Measurements from ENCODE around the gene GMPPB. TPM values are rescaled to one million over a fixed set of nuclear protein-coding genes. Genes with fewer than 3 reads are reported as not detected.

Gene GMPPB
- total and polyA plus RNA-seq, 9 of the 15 experiments (the other 6 are each of a cell fraction or from before 2014, with no cell fraction given) = 0.53 to 17.4 (median 8.1) TPM

DNA sequence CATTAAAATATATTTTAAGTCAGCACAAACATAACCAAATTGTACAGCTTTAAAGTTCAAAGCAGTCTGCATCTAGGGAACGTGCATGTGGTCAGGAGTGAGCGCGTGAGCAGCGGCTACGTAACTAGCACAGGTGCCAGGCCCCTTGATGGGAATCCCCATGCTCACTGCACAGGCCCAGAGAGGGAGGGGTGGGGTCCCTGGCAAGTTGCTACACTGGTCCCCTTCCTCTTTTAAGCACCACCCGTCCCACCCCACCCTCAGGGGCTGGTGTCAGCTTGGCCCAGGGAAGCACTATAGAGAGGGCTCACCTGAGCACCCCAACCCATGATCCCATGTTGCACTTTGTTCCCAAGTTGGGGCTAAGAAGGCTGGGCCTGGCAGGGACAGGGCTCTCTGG lies 835 bp upstream of the GMPPB start (continued):
- TF ChIP-seq KDM5B (IDR thresholded peaks at IDR 0.05; ENCODE audit: insufficient replicate concordance, low read depth, low read length) = peak; percentile 16

DNA sequence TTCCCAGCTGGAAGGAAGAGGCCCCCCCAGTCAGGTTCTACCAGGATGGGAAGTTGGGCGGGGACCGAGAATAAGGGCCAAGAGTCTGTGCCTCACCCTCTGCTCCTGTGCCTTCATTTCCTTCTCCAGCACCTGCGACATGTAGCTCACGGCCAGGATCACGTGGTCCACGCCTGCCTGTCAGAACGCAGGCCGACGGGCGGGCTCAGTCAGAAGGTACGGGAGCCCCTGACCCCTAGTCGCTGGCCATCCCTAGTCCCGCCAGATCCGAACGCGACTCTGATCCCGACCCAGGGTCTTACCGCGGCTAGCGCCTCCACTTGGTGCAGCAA lies 489 bp downstream of the GMPPB start:
- in situ Hi-C loops (cut with MboI) = no loop called here
- DNase-seq (ENCODE audit: extremely low read depth in 1 of 4, low spot score in 3 of 4) (peak; percentile 38 to 63 (median 52)), FAIRE-seq (peak; percentile 51), ATAC-seq (peak; percentile 14)
- no peaks in the 10 kb centered on the region for H3K9me3 ChIP-seq (replicated peaks; ENCODE audit: control insufficient read depth, insufficient read depth, low read depth, low read length)
- BruUV-seq (replicated peaks) = TSS peak; percentile 56
- H3K79me2 ChIP-seq (ENCODE audit: control insufficient read depth, insufficient read depth, low read length) = peaks cover 12% of the 10 kb centered on the region
- peak overlapping the region; percentile 93 for H3K4me2 ChIP-seq (ENCODE audit: insufficient read depth, low read length)
- peak overlapping the region; percentile 63 for H2AFZ ChIP-seq (ENCODE audit: low read depth, low read length)
- H3K27me3 ChIP-seq (ENCODE audit: control insufficient read depth in 2 of 2, insufficient read depth in 2 of 2, low read length in 2 of 2) = no peaks in the 10 kb centered on the region
- H3K9ac ChIP-seq (ENCODE audit: insufficient read depth in 1 of 2, low read depth in 2 of 2, low read length in 2 of 2) = peak overlapping the region; percentile 95 to 100
- ChIA-PET CTCF (ENCODE audit: low intra/inter-chr PET ratio) (no interaction called here), POLR2A (interaction anchor here (0.6 to 1.4 kb wide), 7 partner anchors 8 to 538 kb away, joined by 3 to 6 read pairs (median 3); no protein-coding TSS in a partner anchor)
- H3K36me3 ChIP-seq (ENCODE audit: control insufficient read depth, insufficient read depth, low read length) = peaks cover 67% of the 10 kb centered on the region; the same call in 2 of the 3 replicates
- intact Hi-C loops (cut with micrococcal nuclease) = loop anchor here (5.0 kb wide), 1 partner anchor 114 kb away; no protein-coding TSS in a partner anchor
- H3K4me3 ChIP-seq = peak overlapping the region; percentile 99
- H3K27ac ChIP-seq (ENCODE audit: extremely low read depth, low read depth, low read length) = peak overlapping the region; percentile 90
- H4K20me1 ChIP-seq (replicated peaks; ENCODE audit: control insufficient read depth, insufficient read depth, low read length) = 0 out of 2 replicates have a peak, but pooled peaks cover 3% of the 10 kb centered on the region
- H3K4me1 ChIP-seq (replicated peaks in 1 of 2; ENCODE audit: control insufficient read depth in 2 of 2, insufficient read depth in 2 of 2, low read length in 2 of 2) = peaks cover 2 to 41% of the 10 kb centered on the region in 2 experiments; a peak in 4 of 5 replicates
- 0% methylated on average over 16 of the region's 20 CpGs for WGBS (ENCODE audit: insufficient coverage, low coverage, missing lambda C conversion rate)
- no peaks in the 10 kb centered on the region for H3K9me1 ChIP-seq (ENCODE audit: control insufficient read depth, insufficient read depth, low read length)
- no peak for TF ChIP-seq SMARCE1 (IDR thresholded peaks at IDR 0.05)
- TF ChIP-seq POLR2AphosphoS2 (IDR thresholded peaks at IDR 0.05; ENCODE audit: low read length) = no peak
- no peak for TF ChIP-seq FIP1L1 (IDR thresholded peaks at IDR 0.05; ENCODE audit: low read depth, low read length, poor library complexity, severe bottlenecking)
- TF ChIP-seq, protein P1, sequence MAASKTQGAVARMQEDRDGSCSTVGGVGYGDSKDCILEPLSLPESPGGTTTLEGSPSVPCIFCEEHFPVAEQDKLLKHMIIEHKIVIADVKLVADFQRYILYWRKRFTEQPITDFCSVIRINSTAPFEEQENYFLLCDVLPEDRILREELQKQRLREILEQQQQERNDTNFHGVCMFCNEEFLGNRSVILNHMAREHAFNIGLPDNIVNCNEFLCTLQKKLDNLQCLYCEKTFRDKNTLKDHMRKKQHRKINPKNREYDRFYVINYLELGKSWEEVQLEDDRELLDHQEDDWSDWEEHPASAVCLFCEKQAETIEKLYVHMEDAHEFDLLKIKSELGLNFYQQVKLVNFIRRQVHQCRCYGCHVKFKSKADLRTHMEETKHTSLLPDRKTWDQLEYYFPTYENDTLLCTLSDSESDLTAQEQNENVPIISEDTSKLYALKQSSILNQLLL (CRISPR knock-in tag; IDR thresholded peaks at IDR 0.05; ENCODE audit: borderline replicate concordance) = no peak
- TF ChIP-seq, protein P2, sequence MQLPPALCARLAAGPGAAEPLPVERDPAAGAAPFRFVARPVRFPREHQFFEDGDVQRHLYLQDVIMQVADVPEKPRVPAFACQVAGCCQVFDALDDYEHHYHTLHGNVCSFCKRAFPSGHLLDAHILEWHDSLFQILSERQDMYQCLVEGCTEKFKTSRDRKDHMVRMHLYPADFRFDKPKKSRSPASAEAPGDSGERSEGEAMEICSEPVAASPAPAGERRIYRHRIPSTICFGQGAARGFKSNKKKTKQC (CRISPR knock-in tag; IDR thresholded peaks at IDR 0.05) = 0 out of 2 replicates have a peak, but pooled peaks have one; percentile 34
- no peak for TF ChIP-seq ATF7 (IDR thresholded peaks at IDR 0.05)
- TF ChIP-seq, protein P3, sequence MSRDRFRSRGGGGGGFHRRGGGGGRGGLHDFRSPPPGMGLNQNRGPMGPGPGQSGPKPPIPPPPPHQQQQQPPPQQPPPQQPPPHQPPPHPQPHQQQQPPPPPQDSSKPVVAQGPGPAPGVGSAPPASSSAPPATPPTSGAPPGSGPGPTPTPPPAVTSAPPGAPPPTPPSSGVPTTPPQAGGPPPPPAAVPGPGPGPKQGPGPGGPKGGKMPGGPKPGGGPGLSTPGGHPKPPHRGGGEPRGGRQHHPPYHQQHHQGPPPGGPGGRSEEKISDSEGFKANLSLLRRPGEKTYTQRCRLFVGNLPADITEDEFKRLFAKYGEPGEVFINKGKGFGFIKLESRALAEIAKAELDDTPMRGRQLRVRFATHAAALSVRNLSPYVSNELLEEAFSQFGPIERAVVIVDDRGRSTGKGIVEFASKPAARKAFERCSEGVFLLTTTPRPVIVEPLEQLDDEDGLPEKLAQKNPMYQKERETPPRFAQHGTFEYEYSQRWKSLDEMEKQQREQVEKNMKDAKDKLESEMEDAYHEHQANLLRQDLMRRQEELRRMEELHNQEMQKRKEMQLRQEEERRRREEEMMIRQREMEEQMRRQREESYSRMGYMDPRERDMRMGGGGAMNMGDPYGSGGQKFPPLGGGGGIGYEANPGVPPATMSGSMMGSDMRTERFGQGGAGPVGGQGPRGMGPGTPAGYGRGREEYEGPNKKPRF (IDR thresholded peaks at IDR 0.05; ENCODE audit: low read depth, low read length) = no peak
- TF ChIP-seq NCOA2 (IDR thresholded peaks at IDR 0.05; ENCODE audit: partially characterized antibody in 2 of 2) = no peak
- TF ChIP-seq, protein P4, sequence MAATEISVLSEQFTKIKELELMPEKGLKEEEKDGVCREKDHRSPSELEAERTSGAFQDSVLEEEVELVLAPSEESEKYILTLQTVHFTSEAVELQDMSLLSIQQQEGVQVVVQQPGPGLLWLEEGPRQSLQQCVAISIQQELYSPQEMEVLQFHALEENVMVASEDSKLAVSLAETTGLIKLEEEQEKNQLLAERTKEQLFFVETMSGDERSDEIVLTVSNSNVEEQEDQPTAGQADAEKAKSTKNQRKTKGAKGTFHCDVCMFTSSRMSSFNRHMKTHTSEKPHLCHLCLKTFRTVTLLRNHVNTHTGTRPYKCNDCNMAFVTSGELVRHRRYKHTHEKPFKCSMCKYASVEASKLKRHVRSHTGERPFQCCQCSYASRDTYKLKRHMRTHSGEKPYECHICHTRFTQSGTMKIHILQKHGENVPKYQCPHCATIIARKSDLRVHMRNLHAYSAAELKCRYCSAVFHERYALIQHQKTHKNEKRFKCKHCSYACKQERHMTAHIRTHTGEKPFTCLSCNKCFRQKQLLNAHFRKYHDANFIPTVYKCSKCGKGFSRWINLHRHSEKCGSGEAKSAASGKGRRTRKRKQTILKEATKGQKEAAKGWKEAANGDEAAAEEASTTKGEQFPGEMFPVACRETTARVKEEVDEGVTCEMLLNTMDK (IDR thresholded peaks at IDR 0.05; ENCODE audit: borderline replicate concordance, insufficient read depth, low read depth, low read length, poor library complexity, severe bottlenecking) = no peak
- TF ChIP-seq ZFX (CRISPR knock-in tag; IDR thresholded peaks at IDR 0.05) = no peak
- no peak for TF ChIP-seq CBX5 (IDR thresholded peaks at IDR 0.05; ENCODE audit: borderline replicate concordance, low read depth)
- TF ChIP-seq STAG1 (CRISPR knock-in tag; IDR thresholded peaks at IDR 0.05; ENCODE audit: borderline replicate concordance) = no peak
- TF ChIP-seq CBFA2T2 (conservative IDR thresholded peaks at IDR 0.05) = peak; percentile 23; the same call in 1 of the 2 replicates
- peak; percentile 12; the same call in 1 of the 2 replicates for TF ChIP-seq LCOR (CRISPR knock-in tag; IDR thresholded peaks at IDR 0.05)

Data from K562 (cell line).